Measurements from ENCODE around the gene SEMA6B. TPM values are rescaled to one million over a fixed set of nuclear protein-coding genes. Genes with fewer than 3 reads are reported as not detected.

SEMA6B gene
- total RNA-seq, 1 donor from 2014 or later: 9.5 TPM

DNA sequence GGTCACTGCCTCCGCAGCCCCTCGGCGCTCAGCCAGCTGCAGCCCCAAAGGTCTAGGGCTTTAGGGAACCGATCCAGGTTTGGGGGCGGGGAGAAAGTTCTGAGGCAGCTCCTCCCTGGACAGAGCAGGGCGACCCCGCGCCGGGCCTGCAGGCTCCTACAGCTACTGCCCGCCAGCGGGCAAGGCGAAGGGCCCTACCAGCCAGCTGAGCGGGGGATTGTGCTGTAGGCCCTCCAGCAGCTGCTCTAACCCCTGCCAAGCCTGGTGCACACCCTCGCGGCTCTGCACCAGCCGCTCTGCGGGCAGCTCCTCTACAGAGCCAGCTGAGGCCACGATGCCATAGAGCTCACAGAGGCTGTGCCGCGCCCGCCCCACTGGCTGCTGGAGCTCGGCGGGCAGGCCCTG lies 55.2 kb downstream of the SEMA6B start:
- no peak for DNase-seq (ENCODE audit: extremely low spot score, unreplicated experiment)
- H3K4me3 Mint-ChIP-seq: no peak overlapping the region
- H3K27ac Mint-ChIP-seq: no peak overlapping the region
- H3K4me1 Mint-ChIP-seq (ENCODE audit: unreplicated experiment): no peaks in the 10 kb centered on the region
- H3K27me3 Mint-ChIP-seq: no peaks in the 10 kb centered on the region
- no peak for TF ChIP-seq CTCF (conservative IDR thresholded peaks at IDR 0.05)
- no peaks in the 10 kb centered on the region for H3K9me3 Mint-ChIP-seq
- H3K36me3 Mint-ChIP-seq: peaks cover 8% of the 10 kb centered on the region

GRCh38 chr19:4503825-4504170 lies 55.7 kb downstream of the SEMA6B start:
- no peak overlapping the region for H3K27ac Mint-ChIP-seq
- H3K4me1 Mint-ChIP-seq (ENCODE audit: unreplicated experiment): no peaks in the 10 kb centered on the region
- TF ChIP-seq CTCF (conservative IDR thresholded peaks at IDR 0.05): no peak
- H3K36me3 Mint-ChIP-seq: peaks cover 8% of the 10 kb centered on the region
- H3K9me3 Mint-ChIP-seq: no peaks in the 10 kb centered on the region
- no peaks in the 10 kb centered on the region for H3K27me3 Mint-ChIP-seq
- H3K4me3 Mint-ChIP-seq: no peak overlapping the region
- no peak for DNase-seq (ENCODE audit: extremely low spot score, unreplicated experiment)

GRCh38 chr19:4503132-4503824 lies 56.2 kb downstream of the SEMA6B start:
- no peak for TF ChIP-seq CTCF (conservative IDR thresholded peaks at IDR 0.05)
- Mint-ChIP-seq H3K4me1 (ENCODE audit: unreplicated experiment) (no peaks in the 10 kb centered on the region), H3K4me3 (no peak overlapping the region), H3K27ac (no peak overlapping the region), H3K27me3 (no peaks in the 10 kb centered on the region), H3K36me3 (peaks cover 8% of the 10 kb centered on the region), H3K9me3 (no peaks in the 10 kb centered on the region)
- no peak for DNase-seq (ENCODE audit: extremely low spot score, unreplicated experiment)

- no peaks in the 10 kb centered on the region for H3K27me3 Mint-ChIP-seq
- H3K27ac Mint-ChIP-seq: no peak overlapping the region
- no peaks in the 10 kb centered on the region for H3K9me3 Mint-ChIP-seq
- no peak overlapping the region for H3K4me3 Mint-ChIP-seq
- no peaks in the 10 kb centered on the region for H3K4me1 Mint-ChIP-seq (ENCODE audit: unreplicated experiment)
- TF ChIP-seq CTCF (conservative IDR thresholded peaks at IDR 0.05): no peak
- peaks cover 8% of the 10 kb centered on the region for H3K36me3 Mint-ChIP-seq
- no peak for DNase-seq (ENCODE audit: extremely low spot score, unreplicated experiment)
Measured at GRCh38 chr19:4502282-4503131, 57.0 kb downstream of the SEMA6B start.

GRCh38 chr19:4501691-4502090 lies 57.8 kb downstream of the SEMA6B start:
- no peak for DNase-seq (ENCODE audit: extremely low spot score, unreplicated experiment)
- Mint-ChIP-seq H3K4me3 (no peak overlapping the region), H3K4me1 (ENCODE audit: unreplicated experiment) (no peaks in the 10 kb centered on the region), H3K36me3 (peaks cover 7% of the 10 kb centered on the region), H3K27ac (no peak overlapping the region), H3K27me3 (no peaks in the 10 kb centered on the region), H3K9me3 (no peaks in the 10 kb centered on the region)
- no peak for TF ChIP-seq CTCF (conservative IDR thresholded peaks at IDR 0.05)

Measured in type B pancreatic cell (in vitro differentiated cells).